ENCODE results near the gene METTL1.

The METTL1 gene

DNA sequence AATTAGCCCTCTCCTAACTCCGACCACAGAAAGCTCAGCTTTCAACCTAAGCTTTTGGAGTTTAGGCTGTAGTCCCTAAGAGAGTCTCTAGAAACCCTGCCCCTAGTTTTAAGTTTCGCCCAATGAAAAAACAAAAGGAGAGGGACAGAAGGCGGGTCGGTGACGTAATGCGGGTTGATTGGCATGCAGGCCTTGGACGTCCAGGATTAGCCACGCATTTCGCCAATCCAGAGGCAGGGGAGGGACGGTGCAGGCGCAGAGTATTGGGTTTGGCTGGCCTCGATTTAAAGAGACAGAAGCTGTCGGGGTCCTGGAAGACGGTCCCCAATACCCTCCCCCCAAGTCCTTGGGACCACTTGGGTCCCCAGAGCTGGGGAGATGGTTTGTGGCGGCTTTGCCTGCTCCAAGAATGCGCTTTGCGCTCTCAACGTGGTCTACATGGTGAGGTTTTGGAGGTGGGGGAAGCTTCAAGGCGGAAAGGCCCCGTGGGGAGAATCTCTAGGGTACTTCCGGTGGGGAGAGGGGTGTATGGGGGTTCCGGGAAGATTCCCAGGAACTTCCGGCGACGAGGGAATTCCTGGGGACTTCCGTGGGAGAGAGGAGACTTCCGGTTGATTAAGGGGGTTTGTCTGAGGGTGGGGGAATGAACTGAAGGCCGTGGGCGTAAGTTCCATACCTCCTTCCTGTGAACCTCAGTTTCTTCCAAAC lies 27.0 kb downstream of the METTL1 start, which contains the start of gene TSPAN31:
TSPAN31 (plus strand) TSS at position 263 of the 708 bp plus-strand sequence; CDS start at position 379, 116 bp downstream.
- H3K4me1 Mint-ChIP-seq: peaks cover 60% of the 10 kb centered on the region
- H3K4me3 Mint-ChIP-seq: peak within 1 kb of the TSS; percentile 89
- peak within 1 kb of the TSS; percentile 92 for H3K27ac Mint-ChIP-seq
- peak; percentile 93 for DNase-seq
- ATAC-seq: peak; percentile 80
- no peaks in the 10 kb centered on the region for H3K9me3 Mint-ChIP-seq
- H3K36me3 Mint-ChIP-seq (ENCODE audit: low read depth): peaks cover 34% of the 10 kb centered on the region
- H3K27me3 Mint-ChIP-seq: no peaks in the 10 kb centered on the region

- ATAC-seq (peak; percentile 22), DNase-seq (peak; percentile 81)
- H3K4me1 Mint-ChIP-seq: peaks cover 65% of the 10 kb centered on the region
- H3K9me3 Mint-ChIP-seq: no peaks in the 10 kb centered on the region
- H3K4me3 Mint-ChIP-seq: peak overlapping the region; percentile 89
- H3K27ac Mint-ChIP-seq: peak overlapping the region; percentile 92
- peaks cover 30% of the 10 kb centered on the region for H3K36me3 Mint-ChIP-seq (ENCODE audit: low read depth)
- no peaks in the 10 kb centered on the region for H3K27me3 Mint-ChIP-seq
Observed at GRCh38 chr12:57744194-57744776, 27.6 kb downstream of the METTL1 start.

- peak overlapping the region; percentile 89 for H3K4me3 Mint-ChIP-seq
- no peak overlapping the region for H3K27ac Mint-ChIP-seq
- no peak for ATAC-seq
- DNase-seq: no peak
- peaks cover 64% of the 10 kb centered on the region for H3K4me1 Mint-ChIP-seq
- H3K9me3 Mint-ChIP-seq: no peaks in the 10 kb centered on the region
- peaks cover 26% of the 10 kb centered on the region for H3K36me3 Mint-ChIP-seq (ENCODE audit: low read depth)
- no peaks in the 10 kb centered on the region for H3K27me3 Mint-ChIP-seq
Observed at GRCh38 chr12:57743769-57744168, 28.1 kb downstream of the METTL1 start.

- Mint-ChIP-seq H3K36me3 (ENCODE audit: low read depth) (peaks cover 15% of the 10 kb centered on the region), H3K27ac (peak overlapping the region; percentile 90), H3K27me3 (no peaks in the 10 kb centered on the region), H3K9me3 (no peaks in the 10 kb centered on the region), H3K4me1 (peaks cover 60% of the 10 kb centered on the region), H3K4me3 (peak overlapping the region; percentile 96)
- ATAC-seq (peak; percentile 75), DNase-seq (peak; percentile 78)
Observed at GRCh38 chr12:57741844-57742738, 29.8 kb downstream of the METTL1 start.

GRCh38 chr12:57741413-57741789 lies 30.5 kb downstream of the METTL1 start:
- H3K4me1 Mint-ChIP-seq: peaks cover 63% of the 10 kb centered on the region
- DNase-seq: no peak
- no peaks in the 10 kb centered on the region for H3K9me3 Mint-ChIP-seq
- no peak for ATAC-seq
- H3K27me3 Mint-ChIP-seq: no peaks in the 10 kb centered on the region
- H3K27ac Mint-ChIP-seq: peak overlapping the region; percentile 90
- peaks cover 12% of the 10 kb centered on the region for H3K36me3 Mint-ChIP-seq (ENCODE audit: low read depth)
- H3K4me3 Mint-ChIP-seq: peak overlapping the region; percentile 96

- Mint-ChIP-seq H3K4me1 (peaks cover 58% of the 10 kb centered on the region), H3K36me3 (ENCODE audit: low read depth) (peaks cover 8% of the 10 kb centered on the region), H3K9me3 (no peaks in the 10 kb centered on the region), H3K27ac (peak overlapping the region; percentile 90), H3K4me3 (peak overlapping the region; percentile 96), H3K27me3 (no peaks in the 10 kb centered on the region)
- ATAC-seq: peak; percentile 68
- peak; percentile 75 for DNase-seq
Observed at GRCh38 chr12:57740656-57741412, 31.1 kb downstream of the METTL1 start.

GRCh38 chr12:57739914-57740538 lies 31.9 kb downstream of the METTL1 start:
- Mint-ChIP-seq H3K4me3 (peak overlapping the region; percentile 96), H3K27ac (peak overlapping the region; percentile 15), H3K9me3 (no peaks in the 10 kb centered on the region), H3K27me3 (no peaks in the 10 kb centered on the region), H3K36me3 (ENCODE audit: low read depth) (peaks cover 5% of the 10 kb centered on the region), H3K4me1 (peaks cover 50% of the 10 kb centered on the region)
- no peak for ATAC-seq
- DNase-seq: no peak

GRCh38 chr12:57739387-57739786 lies 32.5 kb downstream of the METTL1 start:
- Mint-ChIP-seq H3K4me1 (peaks cover 45% of the 10 kb centered on the region), H3K27ac (peak overlapping the region; percentile 15), H3K9me3 (no peaks in the 10 kb centered on the region), H3K36me3 (ENCODE audit: low read depth) (peaks cover 8% of the 10 kb centered on the region), H3K27me3 (no peaks in the 10 kb centered on the region), H3K4me3 (peak overlapping the region; percentile 9)
- DNase-seq: no peak
- ATAC-seq: no peak

- no peak for DNase-seq
- Mint-ChIP-seq H3K36me3 (ENCODE audit: low read depth) (peaks cover 10% of the 10 kb centered on the region), H3K4me1 (peaks cover 38% of the 10 kb centered on the region), H3K27me3 (no peaks in the 10 kb centered on the region), H3K4me3 (peak within 1 kb of the TSS; percentile 9), H3K9me3 (no peaks in the 10 kb centered on the region), H3K27ac (peak within 1 kb of the TSS; percentile 15)
- no peak for ATAC-seq
Observed at GRCh38 chr12:57738661-57739237, 33.2 kb downstream of the METTL1 start, which contains the start of gene AGAP2. AGAP2 (minus strand) TSS chr12:57738742; CDS start chr12:57738246, 496 bp downstream.

- Mint-ChIP-seq H3K9me3 (no peaks in the 10 kb centered on the region), H3K4me3 (no peak overlapping the region), H3K36me3 (ENCODE audit: low read depth) (peaks cover 11% of the 10 kb centered on the region), H3K27me3 (no peaks in the 10 kb centered on the region), H3K4me1 (peaks cover 38% of the 10 kb centered on the region), H3K27ac (no peak overlapping the region)
- ATAC-seq (no peak), DNase-seq (no peak)
Observed at GRCh38 chr12:57737467-57738460, 34.1 kb downstream of the METTL1 start.

GRCh38 chr12:57736741-57737466 lies 35.0 kb downstream of the METTL1 start:
- no peak for DNase-seq
- Mint-ChIP-seq H3K27me3 (no peaks in the 10 kb centered on the region), H3K4me1 (peaks cover 31% of the 10 kb centered on the region), H3K27ac (peak overlapping the region; percentile 0), H3K4me3 (no peak overlapping the region), H3K36me3 (ENCODE audit: low read depth) (peaks cover 16% of the 10 kb centered on the region), H3K9me3 (no peaks in the 10 kb centered on the region)
- no peak for ATAC-seq
